DMS53 (cell line): ENCODE data around the gene CHRND.

Experiments
- DNase-seq: peaks from one replicate; lab custom pipeline; 2025; lab: John Stamatoyannopoulos, UW

Gene CHRND

GRCh38 chr2:232502911-232503808 lies 22.8 kb upstream of the CHRND start:
- peak; percentile 73 for DNase-seq

GRCh38 chr2:232503809-232504323 lies 22.1 kb upstream of the CHRND start:
- DNase-seq = no peak

GRCh38 chr2:232504438-232504837 lies 21.5 kb upstream of the CHRND start:
- peak; percentile 77 for DNase-seq

- no peak for DNase-seq
These were observed 20.1 kb upstream of the CHRND start for GRCh38 chr2:232505856-232506255.

DNA sequence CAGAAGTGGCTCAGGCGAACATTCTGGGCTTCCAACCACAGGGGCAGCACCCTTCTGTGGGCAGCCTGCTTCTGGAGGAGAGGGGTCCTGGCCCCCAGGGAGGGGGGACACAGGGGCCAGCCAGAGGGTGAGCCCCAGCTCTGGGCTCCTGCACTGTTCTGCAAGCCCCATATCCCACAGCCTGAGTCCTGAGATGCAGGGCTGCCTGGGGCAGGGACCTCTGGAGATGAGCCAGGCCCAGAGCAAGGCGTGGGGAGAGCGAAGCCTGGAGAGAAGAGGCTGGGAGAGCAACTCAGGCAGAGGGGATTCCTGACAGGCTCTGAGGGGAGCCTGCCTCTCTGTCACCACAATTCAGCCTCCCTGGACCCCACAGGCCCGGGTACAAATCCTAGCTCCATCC lies 19.3 kb upstream of the CHRND start:
- DNase-seq = no peak

- no peak for DNase-seq
These were observed 17.7 kb upstream of the CHRND start for GRCh38 chr2:232508251-232508650.

- DNase-seq = no peak
These were observed 14.5 kb upstream of the CHRND start for GRCh38 chr2:232511336-232511890.

DNA sequence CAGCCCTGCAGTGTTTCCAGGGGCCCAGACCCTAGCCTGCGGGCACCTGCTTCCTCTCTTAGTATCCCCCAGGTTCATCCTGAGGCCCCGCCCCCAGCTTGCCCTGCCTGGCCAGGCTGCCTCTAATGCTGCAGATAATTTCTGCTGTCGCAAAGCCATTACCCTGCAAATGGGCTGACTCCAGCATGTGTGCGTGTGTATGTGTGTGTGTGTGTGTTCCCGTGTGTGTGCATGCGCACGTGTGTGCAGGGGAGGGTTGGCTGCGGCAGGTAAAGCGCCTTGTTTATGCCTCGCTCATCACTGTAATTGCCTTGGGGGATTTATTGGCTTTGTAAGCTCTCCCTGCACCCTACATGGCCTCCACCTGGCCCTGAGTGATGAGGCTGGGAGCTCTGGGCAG lies 13.4 kb upstream of the CHRND start:
- DNase-seq = no peak

DNA sequence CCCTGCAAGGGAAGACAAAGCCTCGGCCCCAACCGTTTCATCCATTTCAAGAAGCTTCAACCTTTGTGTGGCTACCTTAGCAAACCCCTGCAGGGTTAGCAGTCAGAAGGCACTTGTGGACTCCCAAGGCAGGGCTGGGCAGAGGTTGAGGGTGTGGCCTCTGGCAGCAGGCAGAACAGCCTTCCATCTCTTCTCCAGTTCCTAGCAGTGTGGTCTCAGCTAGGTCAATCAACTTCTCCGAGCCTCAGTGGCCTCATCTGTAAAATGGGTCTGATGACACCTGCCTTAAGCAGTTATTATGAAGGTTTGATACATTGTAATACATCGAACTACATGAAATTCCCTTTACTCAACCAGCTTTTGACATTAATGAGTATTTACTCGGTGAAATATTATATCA lies 12.6 kb upstream of the CHRND start:
- DNase-seq = no peak

- DNase-seq = no peak
These were observed 10.3 kb upstream of the CHRND start for GRCh38 chr2:232515639-232516038.

- DNase-seq = no peak
These were observed 9.4 kb upstream of the CHRND start for GRCh38 chr2:232516551-232516950.

GRCh38 chr2:232518844-232519243 lies 7.1 kb upstream of the CHRND start:
- no peak for DNase-seq

DNA sequence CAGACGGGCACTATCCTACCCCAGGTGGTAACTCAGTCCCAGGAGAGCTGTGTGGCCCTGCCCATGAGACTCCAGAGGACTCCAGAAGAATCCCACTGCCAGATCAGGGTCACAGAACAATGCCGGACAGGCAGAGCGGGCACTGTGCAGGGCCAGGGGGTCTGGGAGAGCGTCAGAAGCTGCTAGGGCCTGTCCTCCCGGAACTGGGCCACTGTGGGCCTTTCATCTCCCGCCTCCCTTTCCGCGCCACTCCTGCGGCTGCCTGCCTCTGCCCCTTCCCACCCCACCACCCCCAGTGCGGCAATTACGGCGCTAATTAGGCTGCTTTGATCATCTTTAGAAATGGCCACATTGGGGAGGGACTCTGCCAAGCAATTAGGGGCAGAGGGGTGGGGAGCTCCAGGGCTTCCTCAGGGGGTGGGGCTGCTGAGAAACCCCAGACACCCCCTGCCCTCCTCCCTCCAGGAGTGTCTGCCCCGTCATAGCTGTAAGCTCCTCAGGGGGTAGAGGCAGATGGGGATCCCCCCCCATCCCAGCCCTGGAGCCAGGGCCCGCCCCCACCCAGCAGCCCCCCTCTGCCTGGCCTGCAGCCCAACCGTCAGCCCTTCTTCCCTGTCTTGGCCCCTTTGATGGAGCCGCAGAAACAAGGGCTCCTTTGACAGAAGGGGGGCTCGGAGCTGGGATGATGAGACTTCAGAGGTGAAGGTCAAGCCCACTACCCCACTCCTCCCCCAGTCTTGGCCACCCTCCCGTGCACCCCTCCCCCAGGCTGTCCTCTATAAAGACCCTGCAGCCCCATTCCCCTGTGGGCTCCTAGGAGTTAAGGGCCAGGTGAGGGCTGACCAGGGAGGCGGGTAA lies 6.2 kb upstream of the CHRND start, which contains the start of gene PRSS56:
TSS of gene PRSS56 (plus strand) at position 808 of the 858 bp plus-strand sequence. CDS start 211 bp downstream, outside the sequence.
- no peak for DNase-seq

DNA sequence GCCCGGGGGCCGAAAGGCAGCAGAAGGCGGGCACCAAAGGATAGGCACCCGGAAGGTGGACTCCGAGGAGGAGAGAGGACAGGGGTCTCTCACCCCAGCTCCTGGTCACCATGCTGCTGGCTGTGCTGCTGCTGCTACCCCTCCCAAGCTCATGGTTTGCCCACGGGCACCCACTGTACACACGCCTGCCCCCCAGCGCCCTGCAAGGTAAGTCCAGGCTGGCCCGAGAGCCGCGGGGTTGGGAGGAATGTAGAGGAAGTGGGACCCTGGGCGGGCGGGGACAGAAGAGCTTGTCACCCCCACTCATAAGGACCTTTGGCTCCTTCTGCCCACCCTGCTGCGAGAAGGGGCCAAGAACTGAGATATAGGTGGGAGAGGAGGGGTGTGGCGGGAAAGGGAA lies 5.5 kb upstream of the CHRND start:
- DNase-seq = no peak

- DNase-seq = no peak
These were observed 4.9 kb upstream of the CHRND start for GRCh38 chr2:232521098-232521497.

- peak; percentile 48 for DNase-seq
These were observed 3.9 kb upstream of the CHRND start for GRCh38 chr2:232521959-232522622.

GRCh38 chr2:232522623-232523401 lies 3.1 kb upstream of the CHRND start:
- peak; percentile 22 for DNase-seq

DNA sequence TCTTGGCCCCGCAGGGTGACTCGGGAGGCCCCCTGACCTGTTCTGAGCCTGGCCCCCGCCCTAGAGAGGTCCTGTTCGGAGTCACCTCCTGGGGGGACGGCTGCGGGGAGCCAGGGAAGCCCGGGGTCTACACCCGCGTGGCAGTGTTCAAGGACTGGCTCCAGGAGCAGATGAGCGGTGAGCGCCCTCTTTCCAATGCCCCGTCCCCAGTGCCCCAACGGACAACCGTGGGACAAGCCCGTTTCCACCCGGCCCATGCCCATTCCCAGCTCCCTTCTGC lies 2.6 kb upstream of the CHRND start:
- peak; percentile 27 for DNase-seq

DNA sequence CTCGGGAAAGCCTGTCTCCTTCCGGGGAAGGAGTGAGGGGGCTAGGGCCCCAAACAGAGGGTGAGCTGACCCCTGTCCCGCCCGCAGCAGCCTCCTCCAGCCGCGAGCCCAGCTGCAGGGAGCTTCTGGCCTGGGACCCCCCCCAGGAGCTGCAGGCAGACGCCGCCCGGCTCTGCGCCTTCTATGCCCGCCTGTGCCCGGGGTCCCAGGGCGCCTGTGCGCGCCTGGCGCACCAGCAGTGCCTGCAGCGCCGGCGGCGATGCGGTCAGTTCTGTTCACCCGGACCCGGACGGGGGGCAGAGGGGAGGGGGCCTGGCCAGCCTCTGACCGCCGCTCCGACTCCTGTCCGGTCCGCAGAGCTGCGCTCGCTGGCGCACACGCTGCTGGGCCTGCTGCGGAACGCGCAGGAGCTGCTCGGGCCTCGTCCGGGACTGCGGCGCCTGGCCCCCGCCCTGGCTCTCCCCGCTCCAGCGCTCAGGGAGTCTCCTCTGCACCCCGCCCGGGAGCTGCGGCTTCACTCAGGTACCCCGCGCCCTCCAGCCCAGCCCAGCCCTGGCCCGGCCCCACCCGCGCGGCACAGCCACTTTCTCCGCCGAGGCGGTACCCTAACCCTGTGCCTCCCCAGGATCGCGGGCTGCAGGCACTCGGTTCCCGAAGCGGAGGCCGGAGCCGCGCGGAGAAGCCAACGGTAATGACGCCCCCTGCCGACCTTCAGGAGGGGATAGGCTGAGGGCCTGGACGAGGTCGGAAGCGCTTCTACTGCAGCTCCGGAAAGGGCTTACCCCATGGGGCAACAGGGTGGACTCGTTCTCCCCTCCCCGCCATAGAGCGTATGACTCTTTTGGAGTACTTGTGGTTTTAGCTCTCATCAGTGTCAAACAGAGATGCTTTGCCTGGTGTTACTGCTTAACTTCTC lies 2.0 kb upstream of the CHRND start:
- peak; percentile 48 for DNase-seq

- no peak for DNase-seq
These were observed 1.2 kb upstream of the CHRND start for GRCh38 chr2:232524771-232525170.
